Measurements from ENCODE around the gene MAD2L1BP. TPM values are rescaled to one million over a fixed set of nuclear protein-coding genes. Genes with fewer than 3 reads are reported as not detected.

The MAD2L1BP gene
- total RNA-seq, 1 donor from 2014 or later = 27.6 TPM

- intact Hi-C loops (cut with micrococcal nuclease) = no loop called here
- peak overlapping the region; percentile 75 for H3K27ac ChIP-seq (replicated peaks)
- H3K27me3 ChIP-seq (ENCODE audit: low read depth) = no peaks in the 10 kb centered on the region
- peaks cover 27% of the 10 kb centered on the region for H3K36me3 ChIP-seq
- peaks cover 80% of the 10 kb centered on the region for H3K4me1 ChIP-seq
- no peaks in the 10 kb centered on the region for H3K9me3 ChIP-seq (replicated peaks)
- no peak overlapping the region for H3K4me3 ChIP-seq
- DNase-seq = no peak
- no peak for TF ChIP-seq CTCF (IDR thresholded peaks at IDR 0.05; ENCODE audit: borderline replicate concordance)
These were observed 47.2 kb downstream of the MAD2L1BP start for GRCh38 chr6:43682724-43683429.

GRCh38 chr6:43683708-43684455 is 48.2 kb downstream of the MAD2L1BP start:
- no peaks in the 10 kb centered on the region for H3K27me3 ChIP-seq (ENCODE audit: low read depth)
- peaks cover 17% of the 10 kb centered on the region for H3K36me3 ChIP-seq
- H3K27ac ChIP-seq (replicated peaks) = peak overlapping the region; percentile 75
- TF ChIP-seq CTCF (IDR thresholded peaks at IDR 0.05; ENCODE audit: borderline replicate concordance) = no peak
- intact Hi-C loops (cut with micrococcal nuclease) = no loop called here
- no peak overlapping the region for H3K4me3 ChIP-seq
- H3K4me1 ChIP-seq = peaks cover 88% of the 10 kb centered on the region
- no peaks in the 10 kb centered on the region for H3K9me3 ChIP-seq (replicated peaks)
- no peak for DNase-seq

DNA sequence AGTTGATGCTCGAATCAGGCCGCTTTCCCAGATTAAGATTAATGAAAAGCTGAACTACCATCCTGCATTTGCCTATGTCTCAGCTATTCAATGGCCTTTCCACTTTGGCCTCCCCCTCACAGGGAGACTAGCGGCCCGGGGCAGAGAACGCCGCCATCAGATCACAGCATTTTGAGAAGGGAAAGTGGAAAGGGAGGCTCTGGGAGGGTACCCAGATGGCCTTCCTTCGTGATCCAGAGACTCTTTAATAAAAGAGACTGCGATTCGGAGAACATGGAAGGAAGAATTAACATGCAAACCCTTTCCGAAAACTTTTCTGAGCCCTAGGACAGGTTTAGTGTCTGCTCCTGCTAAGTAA is 51.4 kb downstream of the MAD2L1BP start:
- no peaks in the 10 kb centered on the region for H3K9me3 ChIP-seq (replicated peaks)
- TF ChIP-seq CTCF (IDR thresholded peaks at IDR 0.05; ENCODE audit: borderline replicate concordance) = no peak
- H3K4me1 ChIP-seq = peaks cover 64% of the 10 kb centered on the region
- intact Hi-C loops (cut with micrococcal nuclease) = no loop called here
- H3K27me3 ChIP-seq (ENCODE audit: low read depth) = no peaks in the 10 kb centered on the region
- no peak for DNase-seq
- H3K36me3 ChIP-seq = no peaks in the 10 kb centered on the region
- peak overlapping the region; percentile 86 for H3K27ac ChIP-seq (replicated peaks)
- peak overlapping the region; percentile 76 for H3K4me3 ChIP-seq

- no peak for TF ChIP-seq CTCF (IDR thresholded peaks at IDR 0.05; ENCODE audit: borderline replicate concordance)
- Histone ChIP-seq H3K9me3 (replicated peaks) (no peaks in the 10 kb centered on the region), H3K27me3 (ENCODE audit: low read depth) (no peaks in the 10 kb centered on the region), H3K4me1 (peaks cover 58% of the 10 kb centered on the region), H3K27ac (replicated peaks) (peak within 1 kb of the TSS; percentile 86), H3K4me3 (peak within 1 kb of the TSS; percentile 76), H3K36me3 (no peaks in the 10 kb centered on the region)
- peak; percentile 85 for DNase-seq
- intact Hi-C loops (cut with micrococcal nuclease) = no loop called here
These were observed 52.1 kb downstream of the MAD2L1BP start, which contains the start of gene MRPS18A for GRCh38 chr6:43687437-43688347. TSS of gene MRPS18A (minus strand) at chr6:43687791. CDS start at chr6:43687779, 12 bp downstream.

DNA sequence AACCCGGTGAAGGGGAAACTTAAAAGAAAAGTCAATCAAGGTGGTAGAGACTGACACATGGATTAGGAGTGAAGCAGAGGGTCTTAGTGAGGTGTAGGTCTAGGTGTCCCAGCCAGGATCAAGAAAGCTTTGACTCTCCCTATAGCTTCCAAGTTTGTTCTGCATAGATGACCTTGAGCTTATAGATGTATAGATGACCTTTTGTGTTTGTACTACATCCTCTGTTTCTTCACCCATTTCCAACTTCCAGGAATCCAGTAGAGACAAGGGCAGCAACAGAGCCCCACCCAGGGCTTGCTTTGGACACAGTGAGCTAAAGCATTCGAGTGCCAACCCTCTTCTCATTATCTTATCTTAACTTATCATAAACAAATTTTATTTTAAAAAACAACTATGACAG is 53.8 kb downstream of the MAD2L1BP start:
- H3K9me3 ChIP-seq (replicated peaks) = no peaks in the 10 kb centered on the region
- intact Hi-C loops (cut with micrococcal nuclease) = no loop called here
- H3K36me3 ChIP-seq = no peaks in the 10 kb centered on the region
- no peak overlapping the region for H3K4me3 ChIP-seq
- no peak for DNase-seq
- peaks cover 41% of the 10 kb centered on the region for H3K4me1 ChIP-seq
- H3K27ac ChIP-seq (replicated peaks) = no peak overlapping the region
- H3K27me3 ChIP-seq (ENCODE audit: low read depth) = no peaks in the 10 kb centered on the region
- TF ChIP-seq CTCF (IDR thresholded peaks at IDR 0.05; ENCODE audit: borderline replicate concordance) = no peak

All from left ventricle myocardium inferior (tissue), 1 donor.